GM21737 (cell line): Measurements from ENCODE around the gene SLC35E4.
A peak's percentile ranks its signal among the peaks of the same experiment; 100 is the strongest.
"Not testable (repeated sequence)": the region's sequence is repeated elsewhere in the genome, so short reads cannot be mapped to it uniquely, and the experiment has no call there.

Experiments used
- ATAC-seq: cut with Tn5 transposase; IDR thresholded peaks from one replicate; pipeline ENCODE4 v1.9.1; 2021; ENCODE audit warnings: mild to moderate bottlenecking, moderate library complexity; ENCODE audit not compliant: unreplicated experiment

SLC35E4 gene

DNA sequence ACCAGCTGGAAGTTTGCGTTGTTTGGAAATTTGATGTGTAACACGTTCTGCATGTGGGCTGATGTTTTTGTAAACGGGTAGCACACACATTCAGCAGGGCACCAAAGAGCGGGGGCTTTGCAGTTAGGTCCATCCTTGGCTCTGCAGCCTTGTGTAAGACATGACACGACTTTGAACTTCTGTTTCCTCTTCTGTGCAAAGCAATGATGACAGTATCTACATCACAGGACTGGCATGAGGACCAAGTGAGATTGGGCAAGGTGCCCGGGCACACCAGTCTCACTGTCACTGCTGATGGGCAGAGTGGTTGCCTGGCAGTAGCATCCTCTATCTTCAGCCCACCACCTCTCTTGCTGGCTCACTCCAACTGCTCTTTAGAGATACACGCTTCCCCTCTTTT, 25.3 kb upstream of the SLC35E4 start:
- no peak for ATAC-seq

DNA sequence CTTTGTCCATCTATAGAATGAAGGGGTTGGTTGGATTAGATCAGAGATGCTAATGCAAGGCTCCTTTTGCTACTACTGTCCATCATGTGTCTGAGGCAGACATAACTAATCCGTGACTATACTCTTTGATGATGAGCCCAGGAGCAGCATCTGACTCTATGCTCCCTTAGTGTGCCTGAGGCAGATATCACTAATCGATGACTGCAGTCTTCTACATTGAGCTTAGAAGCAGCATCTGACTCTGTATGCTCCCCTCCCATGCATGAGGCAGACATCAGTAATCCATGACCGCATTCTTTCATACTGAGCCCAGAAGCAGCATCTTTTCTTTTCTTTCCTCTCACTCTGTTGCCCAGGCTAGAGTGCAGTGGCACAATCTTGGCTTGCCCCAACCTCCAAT, 24.4 kb upstream of the SLC35E4 start:
- ATAC-seq, result no peak

DNA sequence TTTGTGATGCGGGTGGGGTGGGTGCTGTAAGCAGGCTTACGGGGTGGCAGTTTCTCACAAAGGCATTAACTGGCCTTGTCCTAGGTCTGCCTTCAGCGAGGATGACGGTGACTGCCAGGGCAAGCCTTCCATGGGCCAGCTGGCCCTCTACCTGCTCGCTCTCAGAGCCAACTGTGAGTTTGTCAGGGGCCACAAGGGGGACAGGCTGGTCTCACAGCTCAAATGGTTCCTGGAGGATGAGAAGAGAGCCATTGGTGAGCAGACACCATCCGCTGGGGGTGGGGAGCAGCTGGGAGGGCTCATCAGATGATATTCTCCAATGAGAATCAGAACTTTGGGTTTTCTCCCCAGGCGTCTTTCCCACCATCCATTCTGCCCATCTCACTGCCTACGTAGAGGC, 22.8 kb upstream of the SLC35E4 start:
- no peak for ATAC-seq

DNA sequence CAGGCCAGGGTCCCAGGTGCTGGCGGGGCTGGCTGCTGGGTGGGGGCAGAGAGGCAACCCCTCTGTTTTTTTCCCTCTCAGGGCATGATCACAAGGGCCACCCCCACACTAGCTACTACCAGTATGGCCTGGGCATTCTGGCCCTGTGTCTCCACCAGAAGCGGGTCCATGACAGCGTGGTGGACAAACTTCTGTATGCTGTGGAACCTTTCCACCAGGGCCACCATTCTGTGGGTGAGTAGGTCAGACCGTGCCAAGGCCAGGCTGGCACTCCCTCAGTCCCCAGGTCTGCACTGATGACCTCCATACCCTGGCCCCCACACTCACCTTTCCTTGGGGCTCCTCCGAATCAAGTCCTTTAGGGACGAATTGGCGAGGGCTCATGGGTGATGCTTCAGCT, 21.3 kb upstream of the SLC35E4 start:
- no peak for ATAC-seq

DNA sequence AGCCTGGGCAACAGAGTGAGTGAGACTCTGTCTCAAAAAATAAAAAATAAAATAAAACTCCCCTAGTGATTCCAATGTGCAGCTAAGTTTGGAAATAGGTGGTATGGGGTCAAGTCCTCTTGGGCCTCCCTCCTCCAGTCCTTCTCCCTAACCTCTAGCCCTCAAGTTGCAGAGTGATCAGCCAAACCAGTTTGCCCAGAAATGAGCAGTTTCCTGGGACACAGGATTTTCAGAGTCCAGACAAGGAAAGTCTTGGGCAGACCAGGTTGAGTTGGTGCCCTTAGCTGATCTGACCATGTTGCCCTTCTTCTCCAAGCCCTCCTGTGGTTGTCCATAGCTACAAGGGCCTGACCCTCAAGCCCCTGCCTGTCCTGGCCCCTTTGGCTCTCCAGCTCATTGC, 20.7 kb upstream of the SLC35E4 start:
- ATAC-seq, result no peak

DNA sequence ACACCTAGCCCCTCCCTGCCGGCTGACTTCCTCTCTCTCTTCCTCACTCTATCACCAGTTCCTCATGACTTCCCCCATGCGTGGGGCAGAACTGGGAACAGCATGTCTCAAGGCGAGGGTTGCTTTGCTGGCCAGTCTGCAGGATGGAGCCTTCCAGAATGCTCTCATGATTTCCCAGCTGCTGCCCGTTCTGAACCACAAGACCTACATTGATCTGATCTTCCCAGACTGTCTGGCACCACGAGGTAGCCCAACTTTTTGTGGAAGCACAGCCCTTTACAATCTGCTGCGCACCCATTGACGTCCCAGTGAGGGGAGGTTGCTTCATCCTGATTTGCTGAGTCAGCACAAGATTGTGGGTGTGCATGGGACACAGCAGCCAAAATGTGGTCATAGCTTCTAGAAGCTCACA, 20.0 kb upstream of the SLC35E4 start:
- ATAC-seq, result no peak

DNA sequence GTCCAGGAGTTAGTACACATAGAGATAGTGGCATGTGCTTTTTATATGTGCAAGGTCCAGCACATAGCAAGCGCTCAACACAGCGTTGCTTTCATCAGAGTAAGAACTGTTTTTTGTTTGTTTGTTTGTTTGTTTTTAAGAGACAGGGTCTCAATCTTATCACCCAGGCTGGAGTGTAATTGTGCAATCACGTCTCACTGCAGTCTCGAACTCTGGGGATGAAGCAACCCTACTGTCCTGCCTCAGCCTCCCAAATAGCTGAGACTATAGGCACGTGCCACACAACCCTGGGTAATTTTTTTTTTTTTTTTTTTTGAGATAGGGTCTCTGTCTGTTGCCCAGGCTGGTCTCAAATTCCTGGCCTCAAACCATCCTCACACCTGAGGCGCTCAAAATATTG, 17.8 kb upstream of the SLC35E4 start:
- no peak for ATAC-seq

DNA sequence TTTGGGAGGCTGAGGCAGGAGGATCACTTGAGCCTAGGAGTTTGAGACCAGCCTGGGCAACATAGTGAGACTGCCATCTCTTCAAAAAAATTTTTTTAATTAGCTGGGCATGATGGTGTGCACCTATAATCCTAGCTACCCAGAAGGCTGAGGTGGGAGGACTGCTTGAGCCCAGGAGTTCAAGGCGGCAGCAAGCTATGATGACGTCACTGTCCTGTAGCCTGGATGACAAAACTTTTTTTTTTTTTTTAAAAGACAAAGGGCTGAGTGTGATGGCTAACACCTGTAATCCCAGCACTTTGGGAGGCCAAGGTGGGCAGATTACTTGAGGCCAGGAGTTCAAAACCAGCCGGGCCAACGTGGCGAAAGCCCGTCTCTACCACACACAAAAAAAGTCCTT, 15.7 kb upstream of the SLC35E4 start:
- not testable (repeated sequence) for ATAC-seq

DNA sequence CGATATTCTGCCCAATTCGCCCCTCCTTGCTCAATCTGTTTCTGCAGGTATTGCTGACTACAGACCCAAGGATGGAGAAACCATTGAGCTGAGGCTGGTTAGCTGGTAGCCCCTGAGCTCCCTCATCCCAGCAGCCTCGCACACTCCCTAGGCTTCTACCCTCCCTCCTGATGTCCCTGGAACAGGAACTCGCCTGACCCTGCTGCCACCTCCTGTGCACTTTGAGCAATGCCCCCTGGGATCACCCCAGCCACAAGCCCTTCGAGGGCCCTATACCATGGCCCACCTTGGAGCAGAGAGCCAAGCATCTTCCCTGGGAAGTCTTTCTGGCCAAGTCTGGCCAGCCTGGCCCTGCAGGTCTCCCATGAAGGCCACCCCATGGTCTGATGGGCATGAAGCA, 9.2 kb upstream of the SLC35E4 start:
- no peak for ATAC-seq

DNA sequence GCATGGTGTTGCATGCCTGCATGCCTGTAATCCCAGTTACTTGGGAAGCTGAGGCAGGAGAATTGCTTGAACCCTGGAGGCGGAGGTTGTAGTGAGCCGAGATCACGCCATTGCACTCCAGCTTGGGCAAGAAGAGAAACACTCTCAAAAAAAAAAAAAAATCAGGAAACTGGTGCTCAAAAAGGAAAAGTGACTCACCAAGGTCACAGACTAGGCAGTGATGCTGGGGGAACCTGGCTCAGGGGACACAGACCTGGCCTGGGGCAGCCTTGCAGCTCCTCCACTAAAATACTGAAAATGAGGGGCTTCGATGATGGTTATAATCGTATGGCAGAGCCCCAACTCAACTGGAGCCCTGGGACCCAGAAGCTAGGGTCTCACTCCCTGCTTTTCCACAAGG, 8.1 kb upstream of the SLC35E4 start:
- ATAC-seq, result no peak

DNA sequence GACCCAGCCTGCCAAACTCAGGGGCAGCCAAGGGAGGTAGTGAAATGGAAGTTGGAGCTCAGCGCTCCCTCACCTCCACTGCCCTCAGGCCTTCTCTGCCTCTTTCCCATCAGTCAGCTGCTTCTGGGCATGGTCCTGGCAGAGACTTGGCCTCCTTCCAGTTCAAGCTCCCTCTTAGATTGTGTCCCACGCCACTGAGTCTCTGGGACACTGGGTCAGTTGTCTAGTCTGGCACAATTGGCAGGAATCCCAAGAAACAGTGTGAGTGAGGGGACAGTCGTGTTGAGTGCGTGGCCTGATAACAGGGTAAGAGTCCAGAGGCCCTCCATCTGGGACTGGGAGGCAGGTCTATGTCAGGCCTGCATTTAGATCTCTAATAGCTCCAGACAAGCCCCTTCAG, 7.1 kb upstream of the SLC35E4 start:
- no peak for ATAC-seq

DNA sequence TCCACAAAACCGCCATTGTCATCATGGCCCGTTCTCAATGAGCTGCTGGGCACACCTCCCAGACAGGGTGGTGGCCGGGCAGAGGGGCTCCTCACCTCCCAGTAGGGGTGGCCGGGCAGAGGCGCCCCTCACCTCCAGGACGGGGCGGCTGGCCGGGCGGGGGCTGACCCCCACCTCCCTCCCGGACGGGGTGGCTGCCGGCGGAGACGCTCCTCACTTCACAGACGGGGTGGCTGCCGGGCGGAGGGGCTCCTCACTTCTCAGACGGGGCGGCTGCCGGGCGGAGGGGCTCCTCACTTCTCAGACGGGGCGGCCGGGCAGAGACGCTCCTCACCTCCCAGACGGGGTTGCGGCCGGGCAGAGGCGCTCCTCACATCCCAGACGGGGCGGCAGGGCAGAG, 4.1 kb upstream of the SLC35E4 start:
- ATAC-seq, result not testable (repeated sequence)

DNA sequence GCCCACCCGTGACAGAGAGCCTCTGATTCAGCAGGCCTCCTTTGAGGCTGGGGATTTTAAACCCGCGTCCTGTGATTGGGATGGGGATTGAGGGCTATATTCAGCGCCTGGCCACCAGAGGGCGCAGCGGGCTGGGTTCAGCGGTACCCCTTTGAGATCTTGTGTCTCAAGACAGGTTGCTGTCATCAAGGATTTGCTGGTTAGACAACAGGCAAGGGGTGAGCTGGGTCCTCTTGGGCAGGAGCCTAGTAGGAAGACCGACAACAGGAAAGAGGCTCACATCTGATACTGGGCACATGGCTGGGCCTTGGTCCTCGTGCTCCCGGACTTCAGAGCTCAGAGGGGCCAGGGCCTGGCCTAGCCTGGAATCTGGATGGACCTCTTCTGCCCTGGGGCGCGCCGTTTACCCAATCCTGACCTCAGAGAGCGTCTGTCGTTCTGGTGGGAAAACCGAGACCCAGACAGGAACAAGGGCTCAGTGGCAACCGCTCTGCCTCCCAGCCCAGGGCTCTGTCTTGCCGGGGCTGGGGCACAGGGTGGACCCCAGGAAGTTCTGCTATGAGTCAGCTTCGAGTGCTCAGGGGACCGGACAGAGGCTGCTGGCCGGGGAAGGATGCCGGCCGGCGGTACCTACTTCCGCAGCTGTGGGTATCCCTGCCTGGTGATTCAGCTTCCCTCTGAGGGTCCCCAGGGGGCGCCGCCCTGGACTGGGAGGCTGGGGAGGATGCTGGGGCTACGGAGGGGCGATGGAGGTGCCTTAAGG, 929 bp upstream of the SLC35E4 start:
- ATAC-seq, result peak; percentile 59

DNA sequence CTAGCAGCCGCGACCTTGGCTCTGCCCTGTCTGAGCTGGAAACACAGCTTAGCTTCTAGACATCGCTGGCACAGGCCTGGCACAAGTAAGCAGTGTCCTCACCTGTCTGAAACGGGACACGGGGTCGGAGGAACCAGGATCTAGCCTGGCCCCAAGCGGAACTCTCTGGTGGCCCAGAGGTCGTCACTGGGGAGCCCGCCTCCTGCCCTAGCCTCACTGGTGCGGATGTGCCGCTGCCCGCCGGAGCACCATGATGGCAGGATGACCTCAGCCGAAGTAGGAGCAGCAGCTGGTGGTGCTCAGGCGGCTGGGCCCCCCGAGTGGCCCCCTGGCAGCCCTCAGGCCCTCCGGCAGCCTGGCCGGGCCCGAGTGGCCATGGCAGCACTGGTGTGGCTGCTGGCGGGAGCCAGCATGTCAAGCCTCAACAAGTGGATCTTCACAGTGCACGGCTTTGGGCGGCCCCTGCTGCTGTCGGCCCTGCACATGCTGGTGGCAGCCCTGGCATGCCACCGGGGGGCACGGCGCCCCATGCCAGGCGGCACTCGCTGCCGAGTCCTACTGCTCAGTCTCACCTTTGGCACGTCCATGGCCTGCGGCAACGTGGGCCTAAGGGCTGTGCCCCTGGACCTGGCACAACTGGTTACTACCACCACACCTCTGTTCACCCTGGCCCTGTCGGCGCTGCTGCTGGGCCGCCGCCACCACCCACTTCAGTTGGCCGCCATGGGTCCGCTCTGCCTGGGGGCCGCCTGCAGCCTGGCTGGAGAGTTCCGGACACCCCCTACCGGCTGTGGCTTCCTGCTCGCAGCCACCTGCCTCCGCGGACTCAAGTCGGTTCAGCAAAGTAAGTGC, 871 bp downstream of the SLC35E4 start:
- no peak for ATAC-seq

DNA sequence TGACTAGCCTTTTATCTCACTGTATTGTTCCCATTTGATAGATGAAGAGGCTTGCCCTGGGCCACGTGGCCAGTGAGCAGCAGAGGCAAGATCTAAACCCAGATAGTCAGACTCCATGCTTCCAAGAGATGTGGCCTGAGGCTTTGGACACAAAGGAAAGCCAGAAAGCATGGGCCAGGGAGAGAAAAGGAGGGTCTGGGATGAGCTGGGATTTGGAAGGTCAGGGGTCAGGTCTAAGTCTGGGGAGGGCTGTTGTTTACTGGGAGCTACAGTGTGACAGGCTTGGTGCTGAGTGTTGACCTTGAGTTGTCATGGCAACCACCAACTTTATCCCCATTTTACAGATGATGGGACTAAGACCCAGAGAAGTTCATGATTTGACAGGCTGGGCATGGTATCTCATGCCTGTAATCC, 2.1 kb downstream of the SLC35E4 start:
- no peak for ATAC-seq

DNA sequence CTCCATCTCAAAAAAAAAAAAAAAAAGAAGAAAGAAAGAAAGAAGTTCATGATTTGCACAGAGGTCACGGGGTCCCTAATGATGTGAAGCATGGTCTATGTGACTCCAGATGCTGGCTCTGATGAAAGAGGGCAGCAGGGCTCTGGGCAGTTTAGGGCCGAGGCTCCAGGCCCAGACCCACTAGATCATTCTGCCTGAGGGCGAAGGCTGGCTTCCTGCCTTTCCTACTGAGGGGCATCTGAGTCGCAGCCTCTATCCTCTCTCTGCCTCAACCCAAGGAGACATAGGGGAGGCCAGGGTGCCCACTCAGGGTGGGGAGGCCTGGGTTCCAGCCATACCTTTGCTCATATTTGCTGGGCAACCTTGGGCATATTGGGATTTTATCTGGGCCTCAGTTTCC, 4.8 kb downstream of the SLC35E4 start:
- no peak for ATAC-seq

DNA sequence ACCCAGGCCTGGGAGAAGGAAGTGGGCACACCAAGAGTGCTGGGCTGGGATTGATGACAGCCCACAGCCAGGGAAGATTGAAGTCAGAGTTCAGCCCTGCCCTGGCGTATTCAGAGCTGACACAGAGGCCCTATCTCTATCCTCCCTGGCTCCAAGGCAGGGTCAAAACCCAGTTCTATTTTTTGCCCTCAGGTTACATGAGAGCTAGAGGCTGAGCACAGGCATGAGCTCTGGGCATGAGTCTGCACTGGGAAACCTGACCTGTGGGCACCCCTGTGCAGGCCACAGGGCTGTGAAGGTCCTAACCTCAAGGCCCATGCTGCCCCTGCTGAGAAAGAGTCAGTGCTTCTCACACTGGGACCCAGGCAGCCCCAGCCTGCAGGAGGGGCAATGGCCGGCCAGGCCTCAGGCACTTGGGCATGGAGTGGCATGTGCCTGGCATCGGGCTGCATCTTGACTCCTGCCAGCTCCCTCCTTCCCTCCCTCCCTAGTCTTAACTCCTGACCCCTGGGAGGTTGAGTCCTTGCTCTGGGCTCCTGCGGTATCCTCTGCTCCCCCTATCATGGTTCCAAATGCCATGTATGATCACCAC, 5.4 kb downstream of the SLC35E4 start:
- ATAC-seq, result no peak

DNA sequence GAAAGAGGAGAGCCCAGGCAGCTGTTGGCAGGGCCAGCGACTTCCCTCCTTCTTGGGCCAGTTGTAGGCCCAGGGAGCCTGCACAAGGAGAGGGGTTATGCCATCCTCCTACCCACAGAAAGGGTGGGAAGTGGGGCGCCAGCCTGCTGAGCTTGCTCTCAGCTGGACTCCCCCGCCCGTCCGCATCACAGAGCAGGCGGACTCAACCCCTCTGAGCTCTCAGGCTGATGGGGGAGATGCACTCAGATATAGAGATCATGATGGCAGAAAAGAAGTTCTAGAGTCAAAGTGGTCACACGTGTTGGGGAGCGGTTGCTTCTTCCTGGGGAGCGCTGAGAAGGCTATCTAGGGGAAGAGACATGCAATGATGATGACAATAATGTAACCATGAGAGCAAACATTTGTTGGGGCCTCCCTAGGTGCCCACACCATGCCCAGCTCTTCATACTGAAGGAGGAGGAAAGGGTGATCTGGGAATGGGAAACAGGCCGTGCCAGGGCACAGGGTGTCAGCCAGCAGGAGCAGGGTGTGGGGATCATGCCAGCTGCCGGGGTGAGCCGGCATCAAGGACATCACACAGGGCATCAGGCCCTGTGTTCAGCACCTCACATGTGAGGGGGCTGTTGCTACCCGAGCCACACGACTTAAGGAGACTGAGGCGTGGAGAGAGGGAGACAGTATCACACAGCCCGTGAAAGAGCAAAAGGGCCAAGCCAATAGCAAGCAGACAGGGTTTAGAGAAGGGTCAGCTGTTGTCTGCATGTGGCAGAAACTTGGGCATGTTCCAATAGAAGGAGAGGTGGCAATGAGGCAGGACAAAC, 7.7 kb downstream of the SLC35E4 start:
- ATAC-seq, result no peak

DNA sequence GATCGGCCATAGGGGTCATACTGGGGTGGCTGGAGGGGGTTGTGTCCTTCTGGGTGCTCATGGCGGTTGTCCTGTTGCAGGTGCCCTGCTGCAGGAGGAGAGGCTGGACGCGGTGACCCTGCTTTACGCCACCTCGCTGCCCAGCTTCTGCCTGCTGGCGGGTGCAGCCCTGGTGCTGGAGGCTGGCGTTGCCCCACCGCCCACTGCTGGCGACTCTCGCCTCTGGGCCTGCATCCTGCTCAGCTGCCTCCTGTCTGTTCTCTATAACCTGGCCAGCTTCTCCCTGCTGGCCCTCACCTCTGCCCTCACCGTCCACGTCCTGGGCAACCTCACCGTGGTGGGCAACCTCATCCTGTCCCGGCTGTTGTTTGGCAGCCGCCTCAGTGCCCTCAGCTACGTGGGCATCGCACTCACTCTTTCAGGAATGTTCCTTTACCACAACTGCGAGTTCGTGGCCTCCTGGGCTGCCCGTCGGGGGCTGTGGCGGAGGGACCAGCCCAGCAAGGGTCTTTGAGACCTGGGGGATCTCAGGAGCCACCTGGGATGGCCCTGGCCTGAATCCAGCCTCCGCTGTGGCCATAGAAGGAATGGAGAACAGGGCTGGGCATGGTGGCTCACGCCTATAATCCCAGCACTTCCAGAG, 11.1 kb downstream of the SLC35E4 start:
- no peak for ATAC-seq

DNA sequence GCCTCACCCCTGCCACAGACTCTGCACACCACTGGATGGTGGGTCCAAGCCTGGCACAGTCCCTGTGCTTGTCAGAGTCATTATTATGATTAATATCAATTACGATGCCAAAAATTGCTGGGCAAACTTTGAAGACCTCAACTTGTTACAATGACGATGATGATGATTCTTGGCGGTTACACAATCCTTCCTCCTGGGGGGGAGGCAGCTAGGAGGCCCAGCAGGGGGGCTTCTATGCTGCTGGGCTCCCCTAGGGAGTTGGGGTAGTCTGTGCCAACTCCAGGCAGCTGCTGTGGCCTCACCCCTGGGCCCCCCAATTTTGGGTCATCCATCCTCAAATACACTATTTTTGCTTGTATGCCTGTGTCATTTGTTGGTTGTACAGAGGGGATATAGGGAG, 12.0 kb downstream of the SLC35E4 start:
- ATAC-seq, result no peak

DNA sequence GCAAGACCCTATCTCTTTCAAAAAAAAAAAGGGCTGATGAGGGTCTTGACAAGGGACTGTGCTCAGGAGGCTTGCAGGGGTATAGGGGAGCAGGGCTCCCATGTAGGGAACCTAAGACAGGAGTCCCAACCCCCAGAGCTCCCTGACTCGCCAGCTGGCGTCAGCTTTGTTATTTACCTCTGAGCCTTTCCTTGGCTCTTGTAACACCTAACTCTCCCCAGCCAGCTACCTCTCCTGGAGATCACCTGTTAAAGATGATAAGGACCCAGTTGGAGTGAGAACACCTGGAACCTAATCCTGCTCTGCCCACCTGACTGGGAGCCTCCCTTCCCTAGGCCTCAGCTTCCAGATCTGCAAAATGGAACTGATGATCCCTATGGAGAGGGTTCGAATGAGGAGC, 13.2 kb downstream of the SLC35E4 start:
- no peak for ATAC-seq
